ENCODE results near the gene EFNA5. TPM values are rescaled to one million over a fixed set of nuclear protein-coding genes. Genes with fewer than 3 reads are reported as not detected.

Gene EFNA5
- total RNA-seq, 1 experiment from 2014 or later: 42.7 TPM

DNA sequence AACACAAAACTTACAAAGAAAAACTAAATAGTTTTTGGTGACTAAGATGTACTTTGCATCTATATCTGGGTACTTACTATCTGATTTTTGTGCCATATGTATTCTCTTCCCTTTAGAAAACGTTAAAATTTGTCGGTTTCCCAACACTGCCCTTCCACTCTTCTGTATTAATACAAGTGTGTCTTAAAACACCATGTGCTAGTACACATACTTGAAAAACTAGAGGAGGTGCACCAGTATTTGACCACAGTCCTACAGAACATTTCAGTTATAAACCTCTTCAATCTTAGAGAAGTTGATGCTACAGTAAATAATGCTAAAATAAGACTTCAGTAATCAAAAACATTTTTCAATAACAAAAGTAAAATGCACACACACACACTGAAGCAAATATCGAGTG is 251.2 kb downstream of the EFNA5 start:
- Histone ChIP-seq H3K4me2 (no peak overlapping the region), H3K4me1 (replicated peaks; ENCODE audit: insufficient read depth) (peaks cover 19% of the 10 kb centered on the region), H3K9me2 (ENCODE audit: insufficient read depth) (no peaks in the 10 kb centered on the region), H3F3A (ENCODE audit: insufficient read depth, low read depth) (peaks cover 11% of the 10 kb centered on the region; the same call in 1 of the 2 replicates), H2AFZ (no peak overlapping the region), H3K9me3 (ENCODE audit: insufficient read depth, low read depth) (no peaks in the 10 kb centered on the region), H3K27ac (no peak overlapping the region), H3K36me3 (ENCODE audit: low read depth) (no peaks in the 10 kb centered on the region), H3K79me2 (ENCODE audit: low read depth) (peaks cover 54% of the 10 kb centered on the region), H4K20me1 (ENCODE audit: insufficient read depth) (no peaks in the 10 kb centered on the region), H3K4me3 (no peak overlapping the region), H3K27me3 (ENCODE audit: insufficient read depth, low read depth) (no peaks in the 10 kb centered on the region)
- ChIA-PET POLR2A (ENCODE audit: unreplicated experiment) (no interaction called here), CTCF (no interaction called here)
- BruUV-seq (replicated peaks): no TSS peak
- no peak for DNase-seq
- TF ChIP-seq, protein P1, sequence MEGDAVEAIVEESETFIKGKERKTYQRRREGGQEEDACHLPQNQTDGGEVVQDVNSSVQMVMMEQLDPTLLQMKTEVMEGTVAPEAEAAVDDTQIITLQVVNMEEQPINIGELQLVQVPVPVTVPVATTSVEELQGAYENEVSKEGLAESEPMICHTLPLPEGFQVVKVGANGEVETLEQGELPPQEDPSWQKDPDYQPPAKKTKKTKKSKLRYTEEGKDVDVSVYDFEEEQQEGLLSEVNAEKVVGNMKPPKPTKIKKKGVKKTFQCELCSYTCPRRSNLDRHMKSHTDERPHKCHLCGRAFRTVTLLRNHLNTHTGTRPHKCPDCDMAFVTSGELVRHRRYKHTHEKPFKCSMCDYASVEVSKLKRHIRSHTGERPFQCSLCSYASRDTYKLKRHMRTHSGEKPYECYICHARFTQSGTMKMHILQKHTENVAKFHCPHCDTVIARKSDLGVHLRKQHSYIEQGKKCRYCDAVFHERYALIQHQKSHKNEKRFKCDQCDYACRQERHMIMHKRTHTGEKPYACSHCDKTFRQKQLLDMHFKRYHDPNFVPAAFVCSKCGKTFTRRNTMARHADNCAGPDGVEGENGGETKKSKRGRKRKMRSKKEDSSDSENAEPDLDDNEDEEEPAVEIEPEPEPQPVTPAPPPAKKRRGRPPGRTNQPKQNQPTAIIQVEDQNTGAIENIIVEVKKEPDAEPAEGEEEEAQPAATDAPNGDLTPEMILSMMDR (conservative IDR thresholded peaks at IDR 0.05): no peak
- no peak for TF ChIP-seq EZH2 (IDR thresholded peaks at IDR 0.05; ENCODE audit: low read depth)
- intact Hi-C loops (cut with micrococcal nuclease; ENCODE audit: unreplicated experiment): no loop called here

- Histone ChIP-seq H2AFZ (no peak overlapping the region), H3K27me3 (ENCODE audit: insufficient read depth, low read depth) (no peaks in the 10 kb centered on the region), H3K4me2 (no peak overlapping the region), H3K4me1 (replicated peaks; ENCODE audit: insufficient read depth) (peaks cover 13% of the 10 kb centered on the region), H3K79me2 (ENCODE audit: low read depth) (peaks cover 51% of the 10 kb centered on the region), H3K9me2 (ENCODE audit: insufficient read depth) (no peaks in the 10 kb centered on the region), H3F3A (ENCODE audit: insufficient read depth, low read depth) (peaks cover 5% of the 10 kb centered on the region; the same call in 1 of the 2 replicates), H3K4me3 (no peak overlapping the region), H3K36me3 (ENCODE audit: low read depth) (0 out of 2 replicates have a peak, but pooled peaks cover 4% of the 10 kb centered on the region), H3K9me3 (ENCODE audit: insufficient read depth, low read depth) (no peaks in the 10 kb centered on the region), H4K20me1 (ENCODE audit: insufficient read depth) (no peaks in the 10 kb centered on the region), H3K27ac (no peak overlapping the region)
- intact Hi-C loops (cut with micrococcal nuclease; ENCODE audit: unreplicated experiment): no loop called here
- no TSS peak for BruUV-seq (replicated peaks)
- ChIA-PET CTCF (no interaction called here), POLR2A (ENCODE audit: unreplicated experiment) (no interaction called here)
- DNase-seq: no peak
- TF ChIP-seq EZH2 (IDR thresholded peaks at IDR 0.05; ENCODE audit: low read depth): no peak
- TF ChIP-seq, protein P1 (conservative IDR thresholded peaks at IDR 0.05): no peak
Observed at GRCh38 chr5:107418902-107419301, 251.8 kb downstream of the EFNA5 start.

DNA sequence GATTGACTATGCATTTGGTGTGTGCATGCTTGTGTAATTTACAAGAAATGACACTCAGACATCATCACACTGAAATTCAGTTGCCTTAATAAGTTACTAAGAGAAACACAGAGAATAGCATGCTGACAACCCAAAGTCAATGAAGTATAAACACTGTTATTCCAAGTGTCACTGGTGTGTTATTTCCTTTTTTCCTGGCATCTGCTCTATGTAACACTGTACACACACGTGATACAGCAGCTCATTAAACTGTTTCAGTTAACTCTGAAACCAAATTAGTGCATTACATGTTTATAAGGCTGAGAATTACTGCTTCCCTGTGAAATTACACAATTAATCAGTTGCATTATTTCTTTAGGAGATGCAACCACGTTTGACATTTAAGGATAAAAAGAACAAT is 252.7 kb downstream of the EFNA5 start:
- no peak overlapping the region for H3K27ac ChIP-seq
- no peak overlapping the region for H3K4me3 ChIP-seq
- no peaks in the 10 kb centered on the region for H3K9me3 ChIP-seq (ENCODE audit: insufficient read depth, low read depth)
- peaks cover 51% of the 10 kb centered on the region for H3K79me2 ChIP-seq (ENCODE audit: low read depth)
- TF ChIP-seq, protein P1 (conservative IDR thresholded peaks at IDR 0.05): no peak
- TF ChIP-seq EZH2 (IDR thresholded peaks at IDR 0.05; ENCODE audit: low read depth): no peak
- ChIA-PET POLR2A (ENCODE audit: unreplicated experiment) (no interaction called here), CTCF (no interaction called here)
- no peak overlapping the region for H2AFZ ChIP-seq
- DNase-seq: no peak
- BruUV-seq (replicated peaks): no TSS peak
- peaks cover 5% of the 10 kb centered on the region; the same call in 1 of the 2 replicates for H3K4me1 ChIP-seq (replicated peaks; ENCODE audit: insufficient read depth)
- no peaks in the 10 kb centered on the region for H3K27me3 ChIP-seq (ENCODE audit: insufficient read depth, low read depth)
- H3K4me2 ChIP-seq: no peak overlapping the region
- no peaks in the 10 kb centered on the region for H3F3A ChIP-seq (ENCODE audit: insufficient read depth, low read depth)
- no peaks in the 10 kb centered on the region for H4K20me1 ChIP-seq (ENCODE audit: insufficient read depth)
- no peaks in the 10 kb centered on the region for H3K9me2 ChIP-seq (ENCODE audit: insufficient read depth)
- intact Hi-C loops (cut with micrococcal nuclease; ENCODE audit: unreplicated experiment): no loop called here
- H3K36me3 ChIP-seq (ENCODE audit: low read depth): 0 out of 2 replicates have a peak, but pooled peaks cover 5% of the 10 kb centered on the region

Data from PC-9 (cell line).